Endothelial cell of umbilical vein (primary cell): ENCODE measurements around the gene ABTB2. TPM values are rescaled to one million over a fixed set of nuclear protein-coding genes. Genes with fewer than 3 reads are reported as not detected.

Source experiments
- BruUV-seq: library from RNA; stranded (reverse); fragments of 400-500 nt; replicated peaks from 2 replicates; lab custom pipeline; 2021; lab: Mats Ljungman, UMichigan
- CTCF ChIA-PET: fragments of 300-600, 350-600 bp; sonication (Branson Sonifier 250); formaldehyde crosslinking; loops from one replicate; lab custom pipeline; 2021; ENCODE audit warnings: antibody characterized with exemption, inconsistent platforms; lab: Charles Lee
- POLR2A ChIA-PET: fragments of 300-600, 350-600 bp; sonication (Branson Sonifier 250); formaldehyde crosslinking; loops from one replicate; lab custom pipeline; 2021; ENCODE audit warnings: antibody characterized with exemption, inconsistent platforms; lab: Charles Lee
- DNase-seq: peaks from one replicate; pipeline ENCODE4 v3.0.0-alpha.2; 2011; ENCODE audit warnings: low read depth, low spot score
- FAIRE-seq: peaks from 2 replicates; lab custom pipeline; 2011; peaks lifted over from hg19 to GRCh38; lab: Jason Lieb, UNC
- H2AFZ ChIP-seq: 2 replicates; pipeline ENCODE4 v1.6.0; 2012; ENCODE audit warnings: low read depth, low read length, control low read depth, inconsistent platforms
- H3K27ac ChIP-seq: 2 replicates; pipeline ENCODE4 v1.5.1; 2011; ENCODE audit warnings: low read depth, mild to moderate bottlenecking, control low read depth, low read length, moderate library complexity; ENCODE audit not compliant: insufficient read depth
- H3K27me3 ChIP-seq, 2 experiments: 2 replicates each; pipeline versions ENCODE4 v1.6.0 to v1.6.1; 2011; ENCODE audit warnings: low read length in 2 of 2, mixed read lengths in 1 of 2; ENCODE audit not compliant: control insufficient read depth in 2 of 2, insufficient read depth in 2 of 2
- H3K36me3 ChIP-seq, 2 experiments: 2 replicates in 1 of 2; 3 replicates in 1 of 2; pipeline ENCODE4 v1.5.1; 2011; ENCODE audit warnings: low read length in 2 of 2, mild to moderate bottlenecking in 1 of 2, moderate library complexity in 1 of 2; ENCODE audit not compliant: control insufficient read depth in 2 of 2, insufficient read depth in 2 of 2; ENCODE audit errors: extremely low read depth in 1 of 2
- H3K4me1 ChIP-seq: 3 replicates; pipeline ENCODE4 v1.5.1; 2011; ENCODE audit warnings: mild to moderate bottlenecking, low read length; ENCODE audit not compliant: control insufficient read depth, insufficient read depth; ENCODE audit errors: extremely low read depth
- H3K4me2 ChIP-seq: 2 replicates; pipeline ENCODE4 v1.6.1; 2011; ENCODE audit warnings: low read length, control low read depth, mixed read lengths; ENCODE audit not compliant: insufficient read depth
- H3K4me3 ChIP-seq, 3 experiments: fragments of 200-600 bp in 1 of 3; sonication (generic), shearing (Covaris generic) in 1 of 3; replicated peaks in 1 of 3; 2 replicates each; pipeline ENCODE4 v1.5.1; 2011 to 2016; ENCODE audit warnings: control low read depth in 3 of 3, low read length in 3 of 3, mild to moderate bottlenecking in 2 of 3, inconsistent platforms in 1 of 3, low read depth in 1 of 3, moderate library complexity in 1 of 3; ENCODE audit not compliant: insufficient read depth in 1 of 3
- H3K79me2 ChIP-seq: 2 replicates; pipeline ENCODE4 v1.6.0; 2012; ENCODE audit warnings: low read length, inconsistent platforms; ENCODE audit not compliant: control insufficient read depth, insufficient read depth
- H3K9ac ChIP-seq: replicated peaks from 2 replicates; pipeline ENCODE3; 2011; ENCODE audit warnings: low read length, control low read depth; ENCODE audit not compliant: insufficient read depth; ENCODE audit errors: extremely low read depth
- H3K9me1 ChIP-seq: replicated peaks from 3 replicates; pipeline ENCODE4 v1.6.0; 2011; ENCODE audit warnings: mild to moderate bottlenecking, low read length; ENCODE audit not compliant: control insufficient read depth, insufficient read depth; ENCODE audit errors: extremely low read depth
- H3K9me3 ChIP-seq: replicated peaks from 2 replicates; pipeline ENCODE4 v1.5.1; 2012; ENCODE audit warnings: low read length, inconsistent platforms; ENCODE audit not compliant: control insufficient read depth, insufficient read depth
- H4K20me1 ChIP-seq: replicated peaks from 2 replicates; pipeline ENCODE3; 2011; ENCODE audit warnings: mild to moderate bottlenecking, low read length; ENCODE audit not compliant: control insufficient read depth, insufficient read depth; ENCODE audit errors: extremely low read depth
- EZH2 ChIP-seq: IDR thresholded peaks from 2 replicates; pipeline ENCODE4 v1.6.1; 2012; ENCODE audit warnings: borderline replicate concordance, low read depth, mild to moderate bottlenecking, moderate library complexity, low read length, inconsistent platforms; ENCODE audit not compliant: severe bottlenecking
- FOS ChIP-seq: IDR thresholded peaks from 2 replicates; pipeline ENCODE4 v1.6.1; 2011; ENCODE audit warnings: mild to moderate bottlenecking, low read length, moderate library complexity, borderline replicate concordance; ENCODE audit not compliant: insufficient read depth
- MYC ChIP-seq: IDR thresholded peaks from one replicate; pipeline ENCODE4 v1.6.1; 2011; ENCODE audit warnings: mild to moderate bottlenecking, low read depth, low read length
- POLR2A ChIP-seq: IDR thresholded peaks from 2 replicates; pipeline ENCODE4 v1.6.1; 2012; ENCODE audit warnings: low read depth, mild to moderate bottlenecking, control low read depth, low read length
- POLR2AphosphoS5 ChIP-seq: IDR thresholded peaks from 2 replicates; pipeline ENCODE4 v1.6.1; 2012; ENCODE audit warnings: low read depth, mild to moderate bottlenecking, control low read depth, low read length, moderate library complexity; ENCODE audit not compliant: insufficient read depth
- dilution Hi-C: fragments of 300-500 bp; cut with MboI; formaldehyde crosslinking; loops from one replicate; pipeline ENCODE4 v1.15.0; 2019; ENCODE audit warnings: low sequenced_read_pairs; ENCODE audit not compliant: extremely low pct_ligation_motif_present
- intact Hi-C: fragments of 100-400 bp; cut with micrococcal nuclease; formaldehyde crosslinking; loops from one replicate; pipeline ENCODE4 v1.10.0; 2022
- polyA plus RNA-seq, 4 experiments: library from polyadenylated mRNA; depleted of rRNA in 3 of 4; stranded (reverse) in 3 of 4; unstranded in 1 of 4; fragments of >200 nt; gene quantifications; 2 replicates each; pipeline versions ENCODE4 v1.2.1 to v1.2.3, GENCODE V29; 2011 to 2012; ENCODE audit warnings: missing spikeins in 1 of 4
- total RNA-seq: library from RNA; stranded (reverse); gene quantifications from 2 replicates; pipeline ENCODE4 v1.2.3, GENCODE V29; 2021
- TF ChIP-seq, protein P1 (sequence below): IDR thresholded peaks from 2 replicates; pipeline ENCODE4 v1.6.1; 2011; ENCODE audit not compliant: insufficient read depth, insufficient read length
- TF ChIP-seq, protein P2 (sequence below), 2 donors: IDR thresholded peaks; 1 replicate in 1 of 2; 2 replicates in 1 of 2; pipeline ENCODE4 v1.5.1; 2011; ENCODE audit warnings: low read length in 2 of 2, mild to moderate bottlenecking in 2 of 2, moderate library complexity in 2 of 2, control low read depth in 1 of 2, inconsistent platforms in 1 of 2, low read depth in 1 of 2; ENCODE audit not compliant: insufficient read depth in 1 of 2; ENCODE audit errors: extremely low read depth in 1 of 2

The ABTB2 gene
- total and polyA plus RNA-seq, 2 donors (not counting 3 experiments of a cell fraction or from before 2014, with no cell fraction given), result 0.11 to 0.14 TPM

DNA sequence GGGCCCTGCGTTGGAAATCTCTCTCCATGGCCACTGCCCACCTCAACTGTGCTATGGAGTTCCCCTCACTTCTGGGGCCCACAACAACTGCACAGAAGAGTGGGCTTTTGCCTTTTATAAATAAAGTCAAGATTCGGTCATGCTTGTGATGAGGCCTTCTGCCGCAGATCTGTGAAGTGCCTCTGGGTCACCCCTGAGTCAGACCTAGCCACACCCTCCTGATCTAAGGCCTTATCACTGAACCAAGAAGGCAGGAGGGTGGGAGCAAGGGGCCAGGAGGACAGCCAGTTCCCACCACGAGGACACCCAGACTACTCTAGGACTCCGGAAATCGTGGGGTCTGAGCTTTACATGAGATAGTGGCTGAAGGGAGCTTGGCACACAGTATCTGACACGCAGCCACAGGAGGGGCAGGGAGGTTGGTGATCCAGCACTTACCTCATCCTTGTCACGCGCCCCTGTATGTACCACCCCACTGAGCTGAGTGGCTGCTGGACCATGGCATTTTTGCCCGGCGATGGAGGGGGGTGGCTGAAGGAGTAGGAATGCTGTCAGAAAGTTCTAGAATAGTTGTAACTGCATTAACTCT, 115.7 kb downstream of the ABTB2 start:
- H3K4me1 ChIP-seq, result no peaks in the 10 kb centered on the region
- ChIA-PET POLR2A (no interaction called here), CTCF (no interaction called here)
- no peak overlapping the region for H3K27ac ChIP-seq
- intact Hi-C loops, result no loop called here
- H3K4me3 ChIP-seq, result no peak overlapping the region
- H3K9me1 ChIP-seq, result no peaks in the 10 kb centered on the region
- H4K20me1 ChIP-seq, result no peaks in the 10 kb centered on the region
- BruUV-seq, result no TSS peak
- H2AFZ ChIP-seq, result no peak overlapping the region
- H3K36me3 ChIP-seq, result no peaks in the 10 kb centered on the region
- no peaks in the 10 kb centered on the region for H3K79me2 ChIP-seq
- no peaks in the 10 kb centered on the region for H3K27me3 ChIP-seq
- dilution Hi-C loops, result no loop called here
- no peak for FAIRE-seq
- H3K4me2 ChIP-seq, result no peak overlapping the region
- no peak for DNase-seq
- TF ChIP-seq EZH2 (no peak), POLR2AphosphoS5 (no peak), FOS (no peak), MYC (no peak), POLR2A (no peak)
- TF ChIP-seq, protein P1, sequence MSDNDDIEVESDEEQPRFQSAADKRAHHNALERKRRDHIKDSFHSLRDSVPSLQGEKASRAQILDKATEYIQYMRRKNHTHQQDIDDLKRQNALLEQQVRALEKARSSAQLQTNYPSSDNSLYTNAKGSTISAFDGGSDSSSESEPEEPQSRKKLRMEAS, result no peak
- TF ChIP-seq, protein P2, sequence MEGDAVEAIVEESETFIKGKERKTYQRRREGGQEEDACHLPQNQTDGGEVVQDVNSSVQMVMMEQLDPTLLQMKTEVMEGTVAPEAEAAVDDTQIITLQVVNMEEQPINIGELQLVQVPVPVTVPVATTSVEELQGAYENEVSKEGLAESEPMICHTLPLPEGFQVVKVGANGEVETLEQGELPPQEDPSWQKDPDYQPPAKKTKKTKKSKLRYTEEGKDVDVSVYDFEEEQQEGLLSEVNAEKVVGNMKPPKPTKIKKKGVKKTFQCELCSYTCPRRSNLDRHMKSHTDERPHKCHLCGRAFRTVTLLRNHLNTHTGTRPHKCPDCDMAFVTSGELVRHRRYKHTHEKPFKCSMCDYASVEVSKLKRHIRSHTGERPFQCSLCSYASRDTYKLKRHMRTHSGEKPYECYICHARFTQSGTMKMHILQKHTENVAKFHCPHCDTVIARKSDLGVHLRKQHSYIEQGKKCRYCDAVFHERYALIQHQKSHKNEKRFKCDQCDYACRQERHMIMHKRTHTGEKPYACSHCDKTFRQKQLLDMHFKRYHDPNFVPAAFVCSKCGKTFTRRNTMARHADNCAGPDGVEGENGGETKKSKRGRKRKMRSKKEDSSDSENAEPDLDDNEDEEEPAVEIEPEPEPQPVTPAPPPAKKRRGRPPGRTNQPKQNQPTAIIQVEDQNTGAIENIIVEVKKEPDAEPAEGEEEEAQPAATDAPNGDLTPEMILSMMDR (IDR thresholded peaks at IDR 0.05; ENCODE audit: extremely low read depth in 1 of 2, insufficient read depth in 1 of 2, low read depth in 1 of 2, low read length in 2 of 2), result no peak
- H3K9ac ChIP-seq, result no peak overlapping the region
- H3K9me3 ChIP-seq, result no peaks in the 10 kb centered on the region
